HG02623 (cell line): ENCODE data around the gene PARD3.

ENCODE experiments used
- ATAC-seq: cut with Tn5 transposase; IDR thresholded peaks from one replicate; pipeline ENCODE4 v1.9.1; 2021; ENCODE audit warnings: moderate library complexity; ENCODE audit not compliant: unreplicated experiment

PARD3 gene

GRCh38 chr10:34479520-34480179 lies 335.4 kb downstream of the PARD3 start:
- no peak for ATAC-seq

GRCh38 chr10:34477249-34477648 lies 337.8 kb downstream of the PARD3 start:
- ATAC-seq: no peak

GRCh38 chr10:34476608-34477007 lies 338.5 kb downstream of the PARD3 start:
- ATAC-seq: no peak

GRCh38 chr10:34475786-34476185 lies 339.3 kb downstream of the PARD3 start:
- no peak for ATAC-seq

- no peak for ATAC-seq
These were observed 339.8 kb downstream of the PARD3 start for GRCh38 chr10:34475274-34475646.

GRCh38 chr10:34474555-34475273 lies 340.4 kb downstream of the PARD3 start:
- ATAC-seq: no peak

GRCh38 chr10:34474009-34474376 lies 341.1 kb downstream of the PARD3 start:
- no peak for ATAC-seq

GRCh38 chr10:34473174-34474008 lies 341.7 kb downstream of the PARD3 start:
- ATAC-seq: no peak

GRCh38 chr10:34470307-34470706 lies 344.8 kb downstream of the PARD3 start:
- no peak for ATAC-seq

GRCh38 chr10:34469446-34469845 lies 345.6 kb downstream of the PARD3 start:
- ATAC-seq: no peak

- ATAC-seq: no peak
These were observed 347.2 kb downstream of the PARD3 start for GRCh38 chr10:34467902-34468301.

- no peak for ATAC-seq
These were observed 347.7 kb downstream of the PARD3 start for GRCh38 chr10:34467364-34467763.

- no peak for ATAC-seq
These were observed 349.4 kb downstream of the PARD3 start for GRCh38 chr10:34465678-34466077.

- ATAC-seq: no peak
These were observed 350.5 kb downstream of the PARD3 start for GRCh38 chr10:34464591-34464990.

GRCh38 chr10:34464000-34464399 lies 351.1 kb downstream of the PARD3 start:
- ATAC-seq: no peak

GRCh38 chr10:34462993-34463392 lies 352.1 kb downstream of the PARD3 start:
- no peak for ATAC-seq

- no peak for ATAC-seq
These were observed 353.0 kb downstream of the PARD3 start for GRCh38 chr10:34462056-34462455.

GRCh38 chr10:34454590-34455261 lies 360.4 kb downstream of the PARD3 start:
- no peak for ATAC-seq

GRCh38 chr10:34449836-34450235 lies 365.3 kb downstream of the PARD3 start:
- no peak for ATAC-seq

- no peak for ATAC-seq
These were observed 369.0 kb downstream of the PARD3 start for GRCh38 chr10:34446049-34446448.
